GM12878 (cell line): ENCODE measurements around the gene SMIM43.
A peak's percentile ranks its signal among the peaks of the same experiment; 100 is the strongest.

Source experiments
- ASH2L ChIP-seq: fragments of 300-600, 200-600 bp; sonication (generic); IDR thresholded peaks from 2 replicates; pipeline ENCODE4 v1.6.1; 2017; ENCODE audit warnings: low read depth, mild to moderate bottlenecking, borderline replicate concordance
- ATF2 ChIP-seq: IDR thresholded peaks from 2 replicates; pipeline ENCODE4 v1.6.1; 2012; ENCODE audit warnings: low read length, inconsistent platforms
- CTCF ChIP-seq, 3 experiments: IDR thresholded peaks in 2 of 3; conservative IDR thresholded peaks in 1 of 3; 2 replicates each; pipeline ENCODE4 v1.5.1; 2011; ENCODE audit warnings: low read depth in 3 of 3, low read length in 3 of 3, mild to moderate bottlenecking in 3 of 3, control low read depth in 2 of 3, moderate library complexity in 2 of 3, inconsistent platforms in 1 of 3, mixed read lengths in 1 of 3; ENCODE audit not compliant: control insufficient read depth in 2 of 3, insufficient read depth in 1 of 3; ENCODE audit errors: extremely low read depth in 1 of 3
- EGR1 ChIP-seq, 2 experiments: IDR thresholded peaks; 1 replicate in 1 of 2; 2 replicates in 1 of 2; pipeline ENCODE4 v1.6.1; 2011 to 2012; ENCODE audit warnings: low read depth in 2 of 2, low read length in 2 of 2, borderline replicate concordance in 1 of 2, mild to moderate bottlenecking in 1 of 2, moderate library complexity in 1 of 2
- ELK1 ChIP-seq: IDR thresholded peaks from 2 replicates; pipeline ENCODE4 v1.6.1; 2012; ENCODE audit warnings: low read depth, low read length, improper control_type of control experiment
- HDAC6 ChIP-seq: fragments of 200-600 bp; sonication (generic); IDR thresholded peaks from one replicate; pipeline ENCODE4 v1.8.0; 2017; ENCODE audit warnings: antibody characterized with exemption; ENCODE audit not compliant: unreplicated experiment
- POLR2AphosphoS2 ChIP-seq: IDR thresholded peaks from 2 replicates; pipeline ENCODE4 v1.6.1; 2011; ENCODE audit warnings: low read depth, mild to moderate bottlenecking, low read length, improper control_type of control experiment, moderate library complexity

GRCh38 chr4:121764702-121765367 lies at the start of gene SMIM43:
- TF ChIP-seq EGR1 (IDR thresholded peaks at IDR 0.05; ENCODE audit: borderline replicate concordance in 1 of 2, low read depth in 2 of 2, low read length in 2 of 2): no peak
- TF ChIP-seq HDAC6: peak; percentile 83
- TF ChIP-seq CTCF (IDR thresholded peaks at IDR 0.05 in 2 of 3, conservative IDR thresholded peaks at IDR 0.05 in 1 of 3; ENCODE audit: control insufficient read depth in 2 of 3, extremely low read depth in 1 of 3, insufficient read depth in 1 of 3, low read depth in 3 of 3, low read length in 3 of 3): no peak
- no peak for TF ChIP-seq ATF2
- TF ChIP-seq POLR2AphosphoS2: no peak
- no peak for TF ChIP-seq ASH2L
- no peak for TF ChIP-seq ELK1
